Body of pancreas (tissue), 4 donors: ENCODE measurements around the gene L3MBTL3. TPM values are rescaled to one million over a fixed set of nuclear protein-coding genes. Genes with fewer than 3 reads are reported as not detected.
"Not testable (repeated sequence)": the region's sequence is repeated elsewhere in the genome, so short reads cannot be mapped to it uniquely, and the experiment has no call there.

Source experiments
- ATAC-seq: fragments of 150-250 bp; one replicate; pipeline ENCODE4 v1.9.1; 2016
- DNase-seq, 4 donors: peaks; one replicate each; pipeline ENCODE4 v3.0.0-alpha.2; 2019
- H3K27ac ChIP-seq, 4 donors: fragments of 200-600 bp; sonication (generic); 1 replicate in 3 of 4; 2 replicates in 1 of 4; pipeline versions ENCODE4 v1.5.1 to v1.6.1; 2016 to 2019; ENCODE audit warnings: mild to moderate bottlenecking in 1 of 4, mixed read lengths in 1 of 4, moderate library complexity in 1 of 4
- H3K27me3 ChIP-seq, 2 donors: fragments of 200-600 bp; sonication (generic); one replicate each; pipeline ENCODE4 v1.6.0; 2016; ENCODE audit warnings: mild to moderate bottlenecking in 1 of 2
- H3K36me3 ChIP-seq, 2 donors: fragments of 200-600 bp; sonication (generic); replicated peaks in 1 of 2; 2 replicates each; pipeline ENCODE4 v1.5.1; 2016; ENCODE audit warnings: low read depth in 2 of 2; ENCODE audit not compliant: insufficient read depth in 1 of 2
- H3K4me1 ChIP-seq: fragments of 200-600 bp; sonication (generic); one replicate; pipeline ENCODE4 v1.6.0; 2016
- H3K4me3 ChIP-seq, 2 donors: fragments of 200-600 bp; sonication (generic); 1 replicate in 1 of 2; 2 replicates in 1 of 2; pipeline ENCODE4 v1.5.1; 2016 to 2019
- H3K9me3 ChIP-seq, 3 donors: fragments of 200-600 bp; sonication (generic); 1 replicate in 2 of 3; 2 replicates in 1 of 3; pipeline ENCODE4 v1.5.1; 2016
- CTCF ChIP-seq, 7 experiments: fragments of 450-650 bp in 4 of 7; fragments of 200-600 bp in 3 of 7; sonication (generic) in 3 of 7; IDR thresholded peaks; one replicate each; pipeline ENCODE4 v1.5.1; 2016 to 2019; ENCODE audit warnings: antibody characterized with exemption in 7 of 7
- POLR2A ChIP-seq, 3 donors: fragments of 450-650 bp; IDR thresholded peaks; one replicate each; pipeline ENCODE4 v1.6.1; 2016; ENCODE audit warnings: antibody characterized with exemption in 3 of 3, mild to moderate bottlenecking in 2 of 3
- WGBS, 2 donors: methylation state at CpG; one replicate each; pipeline ENCODE4 v1.1.5; 2017; 5-methylcytosine and 5-hydroxymethylcytosine counted together
- intact Hi-C: fragments of 100-400 bp; cut with DNase I; formaldehyde crosslinking; loops from one replicate; pipeline ENCODE4 v1.15.1; 2023
- total RNA-seq, 2 donors: library from RNA; depleted of rRNA; stranded (reverse); fragments of >200 nt; gene quantifications; one replicate each; pipeline ENCODE4 v1.1.0, GENCODE V29; 2016

Gene L3MBTL3
- total RNA-seq, 2 donors from 2014 or later = 3.4 to 12.5 TPM

- TF ChIP-seq POLR2A (IDR thresholded peaks at IDR 0.05) (no peak), CTCF (IDR thresholded peaks at IDR 0.05) (no peak)
- DNase-seq (no peak), ATAC-seq (no peak)
- intact Hi-C loops = no loop called here
- Histone ChIP-seq H3K36me3 (no peaks in the 10 kb centered on the region), H3K9me3 (no peaks in the 10 kb centered on the region), H3K27ac (no peak overlapping the region), H3K4me1 (no peaks in the 10 kb centered on the region), H3K4me3 (no peak overlapping the region), H3K27me3 (no peaks in the 10 kb centered on the region)
- 46 to 47% methylated on average over 5 of the region's 5 CpGs for WGBS, 2 donors
Observed at GRCh38 chr6:130167655-130168054, 149.3 kb downstream of the L3MBTL3 start.

DNA sequence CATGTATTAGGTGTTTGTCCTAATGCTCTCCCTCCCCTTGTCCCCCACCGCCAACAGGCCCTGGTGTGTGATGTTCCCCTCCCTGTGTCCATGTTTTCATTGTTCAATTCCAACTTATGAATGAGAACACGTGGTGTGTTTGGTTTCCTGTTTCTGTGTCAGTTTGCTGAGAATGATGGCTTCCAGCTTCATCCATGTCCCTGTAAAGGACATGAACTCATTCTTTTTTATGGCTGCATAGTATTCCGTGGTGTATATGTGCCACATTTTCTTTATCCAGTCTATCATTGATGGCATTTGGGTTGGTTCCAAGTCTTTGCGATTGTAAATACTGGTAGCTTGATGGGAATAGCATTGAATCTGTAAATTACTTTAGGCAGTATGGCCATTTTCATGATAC lies 151.8 kb downstream of the L3MBTL3 start:
- H3K9me3 ChIP-seq, DNase-seq, intact Hi-C loops, H3K27ac ChIP-seq, H3K27me3 ChIP-seq, H3K36me3 ChIP-seq, H3K4me1 ChIP-seq, H3K4me3 ChIP-seq, ATAC-seq: not testable (repeated sequence)
- 73 to 81% methylated on average over 4 of the region's 4 CpGs for WGBS, 2 donors

DNA sequence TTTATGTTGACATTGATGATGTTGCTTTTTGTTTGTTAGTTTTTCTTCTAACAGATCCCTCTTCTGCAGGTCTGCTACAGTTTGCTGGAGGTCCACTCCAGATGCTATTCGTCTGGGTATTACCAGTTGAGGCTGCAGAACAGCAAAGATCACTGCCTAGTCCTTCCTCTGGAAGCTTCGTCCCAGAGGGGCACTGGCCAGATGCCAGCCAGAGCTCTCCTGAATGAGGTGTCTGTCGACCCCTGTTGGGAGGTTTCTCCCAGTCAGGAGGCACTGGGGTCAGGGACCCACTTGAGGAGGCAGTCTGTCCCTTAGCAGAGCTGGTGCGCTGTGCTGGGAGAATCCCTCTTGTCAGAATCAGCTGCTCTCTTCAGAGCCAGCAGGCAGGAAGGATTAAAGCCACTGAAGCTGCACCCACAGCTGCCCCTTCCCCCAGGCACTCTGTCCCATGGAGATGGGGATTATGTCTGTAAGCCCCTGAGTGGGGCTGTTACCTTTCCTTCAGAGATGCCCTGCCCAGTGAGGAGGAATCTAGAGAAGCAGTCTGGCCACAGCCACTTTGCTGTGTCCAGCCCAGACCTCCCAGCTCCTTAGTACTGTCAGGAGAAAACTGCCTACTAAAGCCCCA lies 155.1 kb downstream of the L3MBTL3 start:
- H3K27ac ChIP-seq, ATAC-seq, intact Hi-C loops, H3K9me3 ChIP-seq, H3K27me3 ChIP-seq, H3K4me1 ChIP-seq, DNase-seq, H3K4me3 ChIP-seq, H3K36me3 ChIP-seq: not testable (repeated sequence)
- WGBS, 2 donors = 51 to 61% methylated on average over 3 to 4 of the region's 4 CpGs

DNA sequence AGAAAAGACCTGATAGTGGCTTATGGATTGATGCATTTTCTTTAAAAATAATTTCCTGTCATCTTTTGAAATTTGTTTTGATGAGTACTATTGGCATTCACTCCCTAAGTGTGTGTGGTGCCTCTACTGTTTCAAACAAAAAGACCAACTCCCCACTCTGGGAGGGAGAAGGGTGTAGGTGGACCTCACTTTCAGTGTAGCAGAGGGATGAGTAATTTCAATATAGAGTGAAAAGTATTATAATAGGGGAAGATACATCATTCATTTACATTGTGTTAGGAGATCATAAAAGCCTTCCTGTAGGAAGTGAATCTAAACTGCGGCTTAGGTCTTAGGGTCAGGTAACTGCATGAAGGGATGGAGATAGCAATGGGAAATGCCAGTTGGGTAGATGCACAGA lies 158.0 kb downstream of the L3MBTL3 start:
- Histone ChIP-seq H3K9me3 (no peaks in the 10 kb centered on the region), H3K27me3 (no peaks in the 10 kb centered on the region), H3K4me3 (no peak overlapping the region), H3K27ac (no peak overlapping the region), H3K4me1 (no peaks in the 10 kb centered on the region), H3K36me3 (no peaks in the 10 kb centered on the region)
- intact Hi-C loops = no loop called here
- TF ChIP-seq POLR2A (IDR thresholded peaks at IDR 0.05) (no peak), CTCF (IDR thresholded peaks at IDR 0.05) (no peak)
- WGBS, 2 donors = 79 to 95% methylated on average over 1 of the region's 1 CpG
- ATAC-seq (no peak), DNase-seq (no peak)

DNA sequence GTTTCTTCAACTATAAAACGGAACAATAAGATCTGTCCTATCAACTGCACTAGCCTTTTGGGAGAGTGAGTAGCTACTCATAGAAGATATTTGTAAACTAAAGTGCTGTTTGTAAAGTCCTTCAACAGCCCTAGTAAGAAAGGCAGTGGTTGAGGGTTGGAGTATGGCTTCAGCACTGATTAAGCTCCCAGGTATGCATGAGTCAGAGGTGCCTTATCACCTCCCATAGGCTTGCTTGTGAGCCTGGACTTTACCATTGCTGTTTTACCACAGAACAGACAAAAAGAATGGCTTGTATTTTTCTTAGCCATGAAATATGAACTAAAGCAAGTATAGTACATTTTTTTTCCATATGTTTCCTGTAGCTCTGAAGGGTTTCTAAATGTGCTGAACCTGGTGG lies 160.3 kb downstream of the L3MBTL3 start:
- no peak for ATAC-seq

More for the DNA sequence above, 160.3 kb downstream of the L3MBTL3 start:
- TF ChIP-seq CTCF (IDR thresholded peaks at IDR 0.05) = no peak
- no peak for TF ChIP-seq POLR2A (IDR thresholded peaks at IDR 0.05)
- Histone ChIP-seq H3K27ac (no peak overlapping the region), H3K27me3 (no peaks in the 10 kb centered on the region), H3K4me1 (no peaks in the 10 kb centered on the region), H3K36me3 (no peaks in the 10 kb centered on the region), H3K4me3 (no peak overlapping the region), H3K9me3 (no peaks in the 10 kb centered on the region)
- WGBS, 2 donors = 72 to 80% methylated on average over 1 of the region's 1 CpG
- intact Hi-C loops = no loop called here
- no peak for DNase-seq
